Right hindlimb (tissue), 1 donor: ENCODE results near the gene RERE.

Experiments
- DNase-seq: peaks from one replicate; pipeline ENCODE4 v3.0.0-alpha.2; 2018

Gene RERE

DNA sequence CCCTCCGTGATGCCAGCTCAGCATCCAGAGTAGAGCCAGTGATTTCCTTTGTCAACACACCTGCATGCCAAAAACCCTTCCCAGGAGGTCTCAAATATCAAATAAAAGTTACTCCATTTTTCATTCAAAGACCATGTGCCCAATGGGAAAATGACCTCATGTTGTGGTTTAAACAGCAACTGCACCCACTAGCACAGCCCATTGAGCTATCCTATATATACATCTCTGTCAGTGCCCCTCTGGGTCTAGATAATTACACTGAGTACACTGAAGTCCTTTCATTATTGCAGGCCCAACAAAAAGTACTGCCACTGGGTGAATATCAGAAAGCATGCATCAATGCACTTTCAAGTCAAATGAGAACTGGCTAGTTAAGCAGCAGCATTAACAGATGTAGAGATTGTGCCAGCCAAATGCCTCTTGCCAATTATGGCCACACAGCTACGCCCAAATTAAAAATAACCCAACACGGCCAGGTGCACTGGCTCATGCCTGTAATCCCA lies 381.8 kb downstream of the RERE start:
- no peak for DNase-seq

GRCh38 chr1:8434101-8434500 lies 383.3 kb downstream of the RERE start:
- DNase-seq, result no peak

- no peak for DNase-seq
These were observed 385.7 kb downstream of the RERE start for GRCh38 chr1:8431784-8432183.

GRCh38 chr1:8431019-8431418 lies 386.4 kb downstream of the RERE start:
- peak; percentile 12 for DNase-seq

GRCh38 chr1:8430476-8430875 lies 387.0 kb downstream of the RERE start:
- DNase-seq, result no peak

- no peak for DNase-seq
These were observed 387.8 kb downstream of the RERE start for GRCh38 chr1:8429549-8430110.

DNA sequence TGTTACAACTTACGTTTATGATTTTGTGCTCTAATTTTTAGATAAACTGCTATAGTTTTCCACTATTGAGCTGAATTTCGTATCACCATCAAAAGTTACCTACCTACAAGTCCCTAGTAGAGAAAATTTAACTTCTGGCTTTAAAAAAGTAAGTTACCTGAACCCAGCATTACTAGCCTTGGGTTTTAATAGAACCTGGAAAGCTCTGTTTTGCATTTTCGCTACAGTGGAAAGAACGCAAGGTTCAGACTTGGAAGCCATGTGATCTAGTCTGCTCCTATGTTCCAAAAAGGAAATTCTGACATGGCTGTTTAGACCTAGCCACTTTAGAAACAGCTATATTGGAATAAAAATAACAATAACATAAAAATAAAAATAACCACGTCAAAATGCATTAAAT lies 389.0 kb downstream of the RERE start:
- DNase-seq, result no peak

DNA sequence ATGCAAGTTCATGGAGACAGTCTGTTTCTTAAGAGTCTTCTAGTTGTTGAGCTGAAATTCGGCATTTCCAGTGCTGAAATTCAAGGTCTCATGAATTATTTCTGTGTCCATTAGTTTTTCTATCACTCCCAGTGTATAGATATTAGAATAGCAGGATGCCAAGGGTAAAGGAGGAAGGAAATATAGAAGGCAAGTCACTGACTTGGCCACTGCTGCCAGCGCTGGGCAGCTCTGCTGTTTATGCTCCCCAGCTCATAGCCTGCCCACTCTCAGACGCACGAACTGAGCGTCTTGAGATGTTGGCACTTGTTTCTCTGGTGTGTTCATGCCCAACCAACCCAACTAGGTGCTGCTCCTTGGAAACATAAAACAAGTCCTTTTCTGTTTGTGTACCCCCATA lies 389.5 kb downstream of the RERE start:
- no peak for DNase-seq

GRCh38 chr1:8427493-8427892 lies 389.9 kb downstream of the RERE start:
- no peak for DNase-seq

DNA sequence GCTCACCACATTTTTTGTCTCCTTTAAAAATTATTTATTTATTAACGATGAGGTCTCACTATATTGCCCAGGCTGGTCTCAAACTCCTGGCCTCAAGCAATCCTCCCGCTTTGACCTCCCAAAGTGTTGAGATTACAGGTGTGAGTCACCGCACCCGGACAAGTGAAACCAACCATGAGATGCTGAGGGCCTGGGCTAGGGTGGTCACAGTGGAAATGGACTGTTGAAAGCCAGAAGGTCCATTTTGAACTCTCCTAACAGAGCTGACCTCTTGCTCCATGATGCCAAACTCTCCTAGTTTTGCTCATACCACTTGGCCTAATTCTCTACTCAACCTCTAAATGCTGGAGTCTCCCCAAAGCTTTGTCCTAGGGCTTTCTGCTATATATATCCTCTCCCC lies 390.4 kb downstream of the RERE start:
- DNase-seq, result no peak

DNA sequence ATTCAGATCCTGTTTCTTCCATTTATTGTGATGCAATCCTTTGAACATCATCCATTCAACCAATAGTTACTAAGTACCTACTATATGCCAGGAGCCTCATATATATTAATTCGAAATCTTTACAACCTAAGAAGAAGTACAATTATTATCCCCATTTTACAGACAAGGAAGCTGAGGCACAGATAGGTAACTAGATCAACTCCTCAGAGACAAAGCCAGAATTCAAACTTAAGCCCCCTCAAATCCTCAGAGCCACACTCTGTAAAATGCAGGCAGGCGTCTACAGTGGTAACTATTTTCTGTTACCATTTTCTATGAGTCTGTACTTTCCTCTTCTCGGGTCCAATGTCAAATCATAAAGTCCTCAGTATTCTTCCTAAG lies 391.7 kb downstream of the RERE start:
- no peak for DNase-seq

- DNase-seq, result no peak
These were observed 392.2 kb downstream of the RERE start for GRCh38 chr1:8425150-8425780.

DNA sequence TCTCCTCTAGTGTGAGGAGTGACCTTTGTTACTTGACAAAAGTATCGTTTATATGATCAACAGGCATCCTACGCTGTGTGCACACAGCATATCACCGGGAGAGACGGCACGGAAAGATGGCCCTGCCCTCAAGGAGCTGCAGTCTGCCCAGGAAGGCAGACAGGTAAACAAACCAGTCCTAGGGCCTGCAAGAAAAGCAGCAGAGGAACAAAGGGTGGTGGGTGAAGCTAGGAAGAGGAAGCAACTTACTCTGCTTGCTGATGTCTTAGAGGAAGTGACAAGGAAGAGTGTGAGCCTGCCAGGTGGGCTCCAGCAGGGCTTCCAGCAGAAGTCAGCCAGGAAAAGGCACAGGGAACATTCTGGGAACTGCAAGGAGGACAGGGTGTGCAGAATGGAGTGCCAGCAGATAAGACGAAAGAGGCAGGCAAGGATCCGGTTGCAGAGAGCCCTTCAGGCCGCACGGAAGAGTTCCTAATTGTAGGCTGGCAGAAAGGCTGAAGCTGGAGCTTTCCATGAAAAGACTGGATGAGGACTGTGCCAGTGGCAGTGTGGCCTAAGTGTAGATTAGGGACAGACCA lies 392.8 kb downstream of the RERE start:
- DNase-seq, result no peak

GRCh38 chr1:8423692-8424538 lies 393.5 kb downstream of the RERE start:
- peak; percentile 78 for DNase-seq

DNA sequence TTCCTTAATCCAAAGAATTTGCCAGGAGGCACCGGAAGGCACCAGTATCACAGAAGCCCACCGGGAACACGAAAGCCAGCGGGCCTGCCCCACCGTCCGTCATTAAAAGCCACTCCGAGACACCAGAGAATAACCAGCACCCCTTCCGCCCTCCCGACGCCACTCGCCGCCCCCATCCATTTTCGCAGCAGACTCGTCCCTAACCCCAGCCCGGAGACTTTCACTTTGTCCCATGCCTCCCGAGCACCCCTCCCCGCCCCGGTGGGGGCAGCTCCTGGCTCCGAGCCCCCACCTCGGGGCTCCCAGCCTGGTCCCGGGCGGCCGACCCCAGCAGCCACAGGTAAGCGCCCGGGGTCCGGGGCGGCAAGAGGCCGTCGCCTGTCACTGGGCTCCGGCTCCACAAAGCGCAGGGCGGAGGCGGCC lies 394.2 kb downstream of the RERE start:
- DNase-seq, result peak; percentile 48

- peak; percentile 45 for DNase-seq
These were observed 394.8 kb downstream of the RERE start for GRCh38 chr1:8422510-8423268.

DNA sequence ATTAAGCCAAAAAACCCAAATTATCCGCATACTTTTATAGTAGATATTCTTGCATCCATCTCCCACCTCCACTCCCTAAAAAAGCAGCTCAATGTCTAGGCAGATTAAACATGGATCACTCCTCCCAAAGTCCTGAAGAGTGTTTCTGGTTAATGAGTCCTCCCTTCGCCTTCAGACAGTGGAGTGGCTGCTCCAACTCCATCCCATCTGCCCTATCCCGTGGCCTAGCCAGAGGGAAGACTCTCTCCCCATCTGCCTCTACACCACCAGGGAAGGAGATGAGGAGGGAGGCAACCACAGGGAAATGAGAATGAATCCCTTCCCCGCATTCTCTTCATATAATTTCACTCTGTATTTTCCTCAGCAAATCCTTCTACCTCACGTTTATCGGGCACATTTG lies 395.7 kb downstream of the RERE start:
- DNase-seq, result no peak

GRCh38 chr1:8420318-8420717 lies 397.1 kb downstream of the RERE start:
- DNase-seq, result no peak

DNA sequence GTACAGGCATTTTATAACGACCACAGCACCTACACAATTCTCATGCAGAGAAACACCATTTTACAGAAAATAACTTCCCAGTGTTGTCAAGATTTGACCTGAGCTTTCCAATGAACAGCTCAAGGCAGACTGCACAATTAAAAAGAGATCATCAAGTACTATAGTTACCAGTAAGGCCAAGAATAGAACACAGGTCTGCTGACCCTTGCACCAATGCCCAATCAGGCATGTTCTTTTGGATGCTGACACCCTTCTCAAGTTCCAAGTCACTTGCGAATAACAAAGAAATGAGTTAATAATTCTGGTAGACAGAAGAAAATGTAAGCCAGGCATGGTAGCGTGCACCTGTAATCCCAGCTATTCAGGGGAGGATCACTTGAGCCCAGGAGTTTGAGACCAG lies 397.6 kb downstream of the RERE start:
- DNase-seq, result no peak

DNA sequence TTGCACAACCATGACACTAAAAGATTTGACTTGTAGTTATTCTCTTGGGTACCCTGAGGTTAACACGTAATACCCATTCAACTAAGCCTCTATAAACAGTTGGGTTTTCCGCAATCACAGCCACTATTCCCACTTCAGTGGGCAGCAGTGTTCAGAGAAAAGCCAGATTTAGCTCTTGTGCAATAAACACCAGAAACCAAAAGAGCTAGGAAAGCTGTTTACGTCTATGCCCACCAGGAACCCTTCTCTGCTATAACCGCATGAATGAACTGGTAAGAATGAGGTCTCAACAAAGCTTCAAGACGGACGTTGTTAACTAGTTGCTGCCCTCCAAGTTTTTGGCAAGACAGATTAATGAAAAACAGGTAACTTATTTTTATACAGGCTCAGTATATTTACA lies 398.3 kb downstream of the RERE start:
- no peak for DNase-seq

GRCh38 chr1:8418301-8418700 lies 399.1 kb downstream of the RERE start:
- no peak for DNase-seq

DNA sequence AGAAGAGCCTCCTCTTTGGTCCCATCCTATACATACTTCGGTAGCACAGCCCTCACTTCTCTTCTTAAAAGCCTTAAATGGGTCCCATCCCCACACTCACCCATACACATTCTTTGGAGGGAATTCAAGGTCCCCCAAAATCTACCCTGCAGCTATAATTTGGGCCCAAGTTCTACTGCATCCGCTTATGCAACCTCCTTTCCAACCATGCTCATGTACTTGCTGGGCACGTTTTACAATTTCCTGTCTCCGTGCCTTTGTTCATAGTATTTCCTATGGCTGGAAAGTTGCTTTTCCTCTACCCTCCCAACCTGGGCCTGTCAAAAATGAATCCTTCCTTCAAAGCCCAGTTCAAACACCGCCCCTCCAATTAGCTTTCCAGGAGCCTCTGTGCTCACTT lies 399.8 kb downstream of the RERE start:
- DNase-seq, result no peak

DNA sequence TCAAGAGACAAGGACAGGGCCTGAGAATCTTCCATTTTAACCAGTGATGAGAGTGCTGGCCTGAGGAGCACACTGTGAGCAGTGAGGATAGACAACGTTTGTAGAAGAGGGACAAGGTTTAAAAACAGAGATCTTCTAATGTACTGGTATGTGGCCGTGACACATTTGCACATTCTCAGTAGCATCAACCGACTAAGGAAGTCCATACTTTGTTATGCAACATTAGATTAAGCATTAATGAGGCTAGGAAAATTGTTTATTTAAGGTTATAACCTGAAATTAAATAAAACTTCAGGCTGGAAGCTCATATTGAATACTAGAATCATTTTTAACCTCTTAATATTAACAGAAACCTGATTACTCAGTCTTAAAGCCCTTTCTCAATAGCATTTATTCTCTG lies 400.6 kb downstream of the RERE start:
- DNase-seq, result no peak
